GM12875 (cell line): ENCODE measurements around the gene EFNB1.

Experiments used
- H3K4me3 ChIP-seq: one replicate; pipeline ENCODE4 v1.5.1; 2011; ENCODE audit warnings: low read depth, low read length, control low read depth
- TF ChIP-seq, protein P1 (sequence below): IDR thresholded peaks from 2 replicates; pipeline ENCODE4 v1.5.1; 2011; ENCODE audit warnings: low read depth, mild to moderate bottlenecking, control low read depth, inconsistent platforms, low read length, moderate library complexity, borderline replicate concordance; ENCODE audit not compliant: insufficient read depth

EFNB1 gene

GRCh38 chrX:68801737-68802290 is 27.0 kb upstream of the EFNB1 start:
- H3K4me3 ChIP-seq: no peak overlapping the region
- TF ChIP-seq, protein P1, sequence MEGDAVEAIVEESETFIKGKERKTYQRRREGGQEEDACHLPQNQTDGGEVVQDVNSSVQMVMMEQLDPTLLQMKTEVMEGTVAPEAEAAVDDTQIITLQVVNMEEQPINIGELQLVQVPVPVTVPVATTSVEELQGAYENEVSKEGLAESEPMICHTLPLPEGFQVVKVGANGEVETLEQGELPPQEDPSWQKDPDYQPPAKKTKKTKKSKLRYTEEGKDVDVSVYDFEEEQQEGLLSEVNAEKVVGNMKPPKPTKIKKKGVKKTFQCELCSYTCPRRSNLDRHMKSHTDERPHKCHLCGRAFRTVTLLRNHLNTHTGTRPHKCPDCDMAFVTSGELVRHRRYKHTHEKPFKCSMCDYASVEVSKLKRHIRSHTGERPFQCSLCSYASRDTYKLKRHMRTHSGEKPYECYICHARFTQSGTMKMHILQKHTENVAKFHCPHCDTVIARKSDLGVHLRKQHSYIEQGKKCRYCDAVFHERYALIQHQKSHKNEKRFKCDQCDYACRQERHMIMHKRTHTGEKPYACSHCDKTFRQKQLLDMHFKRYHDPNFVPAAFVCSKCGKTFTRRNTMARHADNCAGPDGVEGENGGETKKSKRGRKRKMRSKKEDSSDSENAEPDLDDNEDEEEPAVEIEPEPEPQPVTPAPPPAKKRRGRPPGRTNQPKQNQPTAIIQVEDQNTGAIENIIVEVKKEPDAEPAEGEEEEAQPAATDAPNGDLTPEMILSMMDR: no peak

DNA sequence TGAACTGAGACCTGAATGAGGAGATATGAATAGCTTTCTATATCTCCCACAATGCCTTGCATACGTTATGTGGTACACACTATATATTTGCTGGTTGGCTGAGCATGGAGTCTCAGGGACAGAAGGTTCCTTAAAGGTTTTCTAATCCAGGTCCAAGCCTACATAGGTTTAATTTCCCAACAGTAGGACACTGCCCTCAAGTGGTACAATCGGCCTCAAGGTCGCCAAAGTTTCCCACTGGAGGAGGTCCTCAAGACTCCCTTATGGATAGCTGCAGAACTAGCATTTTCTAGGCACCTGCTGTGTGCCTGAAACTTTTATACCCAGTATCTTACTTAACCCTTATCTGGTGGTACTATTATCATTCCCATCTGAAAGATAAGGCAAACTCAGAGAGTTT is 21.0 kb upstream of the EFNB1 start:
- no peak overlapping the region for H3K4me3 ChIP-seq
- TF ChIP-seq, protein P1: no peak

DNA sequence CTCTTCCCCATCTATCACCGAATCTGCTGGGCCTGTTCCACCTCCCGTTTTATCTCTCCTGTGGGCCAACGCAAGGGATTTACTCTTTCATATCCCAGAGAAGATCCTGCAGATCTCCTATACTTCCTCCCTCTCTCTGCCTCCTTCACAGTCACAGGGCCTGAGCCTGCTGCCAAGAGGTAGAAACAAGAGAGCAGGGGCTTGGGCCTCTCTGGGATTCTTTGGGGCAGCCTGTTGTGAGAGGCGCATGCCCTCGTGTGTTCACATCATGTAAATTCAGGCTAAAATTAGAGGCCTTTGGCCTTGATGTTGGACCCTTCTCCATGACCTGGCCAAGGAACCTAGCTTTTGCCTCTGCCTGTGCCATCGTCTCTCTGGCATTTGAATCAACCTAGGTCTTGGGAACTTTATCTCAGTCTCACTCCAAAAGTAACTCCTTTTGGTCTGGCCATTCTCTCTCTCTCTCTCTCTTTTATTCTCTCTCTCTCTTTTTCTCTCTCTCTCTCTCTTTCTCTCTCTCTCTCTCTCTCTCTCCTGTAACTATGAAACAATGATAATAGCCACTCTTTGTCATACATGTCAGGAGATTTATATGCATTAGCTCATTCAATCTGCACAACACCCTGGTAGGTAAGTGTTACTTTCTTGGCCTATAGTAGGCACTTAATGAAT is 20.0 kb upstream of the EFNB1 start:
- TF ChIP-seq, protein P1: peak; percentile 28; the same call in 1 of the 2 replicates
- H3K4me3 ChIP-seq: no peak overlapping the region

DNA sequence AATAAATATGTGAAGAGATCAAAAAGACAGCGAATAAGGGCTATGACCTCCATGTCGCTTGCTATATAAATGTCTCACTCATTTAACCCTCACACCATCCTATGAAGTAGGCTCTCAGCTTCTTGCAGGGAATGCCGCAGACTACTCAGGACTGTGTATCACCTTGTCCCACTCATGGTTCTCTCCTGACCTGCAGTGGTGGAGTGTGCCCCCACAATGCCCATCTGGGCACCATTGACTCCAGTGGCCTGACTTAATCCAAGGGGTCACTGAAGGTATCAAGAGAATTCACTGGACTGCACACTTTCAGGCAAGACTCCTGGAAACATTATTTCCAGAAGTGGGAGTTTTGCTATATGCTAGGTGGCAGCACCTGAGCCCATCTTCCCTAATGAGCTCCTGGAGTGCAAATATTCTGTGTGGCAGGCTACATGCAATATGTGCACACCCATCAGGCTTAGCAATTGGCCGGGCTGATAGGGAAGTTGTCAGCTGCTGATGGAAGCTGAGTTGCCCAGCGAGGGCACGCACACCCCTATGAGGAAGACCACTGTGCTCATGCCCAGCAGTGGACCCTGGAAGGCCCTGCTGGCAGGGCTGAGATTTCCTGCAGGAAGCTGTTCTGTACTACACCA is 8.2 kb upstream of the EFNB1 start:
- no peak overlapping the region for H3K4me3 ChIP-seq
- TF ChIP-seq, protein P1: no peak

- TF ChIP-seq, protein P1: no peak
Observed at GRCh38 chrX:68821616-68822015, 7.2 kb upstream of the EFNB1 start.

GRCh38 chrX:68822641-68823410 is 6.0 kb upstream of the EFNB1 start:
- TF ChIP-seq, protein P1: peak; percentile 55; the same call in 1 of the 2 replicates
- H3K4me3 ChIP-seq: no peak overlapping the region

More at GRCh38 chrX:68821616-68822015, 7.2 kb upstream of the EFNB1 start:
- no peak overlapping the region for H3K4me3 ChIP-seq
